CD4-positive, alpha-beta T cell (primary cell): ENCODE results near the gene OR1J4. TPM values are rescaled to one million over a fixed set of nuclear protein-coding genes. Genes with fewer than 3 reads are reported as not detected.

Experiments
- ATAC-seq: fragments of 200-7000 bp; cut with Tn5 transposase; one replicate; pipeline ENCODE4 v1.10.0; 2022; ENCODE audit warnings: mild to moderate bottlenecking; ENCODE audit not compliant: poor library complexity
- CTCF ChIA-PET: fragments of 350-600 bp; sonication (Branson Sonifier 250); formaldehyde crosslinking; loops from one replicate; lab custom pipeline; 2021; ENCODE audit warnings: antibody characterized with exemption, inconsistent platforms; lab: Charles Lee
- POLR2A ChIA-PET: fragments of 350-600 bp; sonication (Branson Sonifier 250); formaldehyde crosslinking; loops from one replicate; lab custom pipeline; 2021; ENCODE audit warnings: antibody characterized with exemption, inconsistent platforms; lab: Charles Lee
- DNase-seq, 14 experiments: peaks; one replicate each; pipeline ENCODE4 v3.0.0-alpha.2; 2013 to 2020; ENCODE audit warnings: mixed read lengths in 2 of 14
- H3K27ac ChIP-seq, 2 donors: one replicate each; pipeline versions ENCODE4 v1.5.1 to v1.7.0; 2013; ENCODE audit warnings: low read length in 2 of 2, low read depth in 1 of 2, mild to moderate bottlenecking in 1 of 2
- H3K27me3 ChIP-seq, 2 experiments: 1 replicate in 1 of 2; 2 replicates in 1 of 2; pipeline versions ENCODE4 v1.6.1 to v1.7.0; 2013; ENCODE audit warnings: low read length in 2 of 2, control low read depth in 1 of 2, mild to moderate bottlenecking in 1 of 2, moderate library complexity in 1 of 2; ENCODE audit not compliant: insufficient read depth in 2 of 2, control insufficient read depth in 1 of 2
- H3K36me3 ChIP-seq: one replicate; pipeline ENCODE4 v1.6.1; 2013; ENCODE audit warnings: low read length, control low read depth; ENCODE audit not compliant: insufficient read depth
- H3K4me1 ChIP-seq: one replicate; pipeline ENCODE4 v1.6.1; 2013; ENCODE audit warnings: low read length, control low read depth; ENCODE audit not compliant: insufficient read depth
- H3K4me3 ChIP-seq: one replicate; pipeline ENCODE4 v1.5.1; 2013; ENCODE audit warnings: mild to moderate bottlenecking, low read length, moderate library complexity
- H3K9me3 ChIP-seq, 2 experiments: 1 replicate in 1 of 2; 2 replicates in 1 of 2; pipeline versions ENCODE4 v1.6.1 to v1.7.0; 2013; ENCODE audit warnings: low read length in 2 of 2, mild to moderate bottlenecking in 2 of 2, control low read depth in 1 of 2, moderate library complexity in 1 of 2; ENCODE audit not compliant: control insufficient read depth in 1 of 2, insufficient read depth in 1 of 2
- H3K27ac Mint-ChIP-seq: one replicate; pipeline ENCODE4 v1.8.0; 2020; ENCODE audit warnings: mixed read lengths
- H3K27me3 Mint-ChIP-seq: one replicate; pipeline ENCODE4 v1.8.0; 2021; ENCODE audit warnings: mixed read lengths
- H3K36me3 Mint-ChIP-seq: one replicate; pipeline ENCODE4 v1.8.0; 2021; ENCODE audit warnings: low read depth, mixed read lengths
- H3K4me1 Mint-ChIP-seq: one replicate; pipeline ENCODE4 v1.8.0; 2021; ENCODE audit warnings: low read depth, mixed read lengths
- H3K4me3 Mint-ChIP-seq: one replicate; pipeline ENCODE4 v1.8.0; 2020; ENCODE audit warnings: mild to moderate bottlenecking, mixed read lengths
- H3K9me3 Mint-ChIP-seq: one replicate; pipeline ENCODE4 v1.8.0; 2020; ENCODE audit warnings: mixed read lengths
- CTCF ChIP-seq: fragments of 200-600 bp; IDR thresholded peaks from one replicate; pipeline ENCODE4 v1.8.0; 2022; ENCODE audit warnings: antibody characterized with exemption, mild to moderate bottlenecking
- intact Hi-C, 2 experiments: fragments of 100-400 bp; cut with DNase I in 1 of 2; cut with micrococcal nuclease in 1 of 2; formaldehyde crosslinking; loops; one replicate each; pipeline versions ENCODE4 v1.15.1 to v1.9.0; 2023 to 2025; cut with DNase I, micrococcal nuclease
- total RNA-seq, 174 experiments: library from RNA in 2 of 174; stranded (reverse) in 2 of 174; gene quantifications; one replicate each; pipeline ENCODE4 v1.2.3 and lab custom pipeline; 2021 to 2026

Gene OR1J4
- total RNA-seq, 2 experiments from 2014 or later = not detected

- CTCF ChIA-PET = no interaction called here
- no peak for ATAC-seq
- POLR2A ChIA-PET = no interaction called here
- Histone ChIP-seq H3K27me3 (peaks cover 3 to 12% of the 10 kb centered on the region in 2 experiments), H3K9me3 (no peaks in the 10 kb centered on the region), H3K27ac (no peak overlapping the region), H3K36me3 (no peaks in the 10 kb centered on the region), H3K4me1 (no peaks in the 10 kb centered on the region), H3K4me3 (no peak overlapping the region)
- Mint-ChIP-seq H3K9me3 (no peaks in the 10 kb centered on the region), H3K4me1 (no peaks in the 10 kb centered on the region), H3K27me3 (peaks cover 16% of the 10 kb centered on the region), H3K36me3 (no peaks in the 10 kb centered on the region), H3K4me3 (no peak overlapping the region), H3K27ac (no peak overlapping the region)
- TF ChIP-seq CTCF = no peak
- intact Hi-C loops = no loop called here
- no peak for DNase-seq
Measured at GRCh38 chr9:122518226-122518625, 715 bp upstream of the OR1J4 start.

GRCh38 chr9:122519376-122519775, 435 bp downstream of the OR1J4 start:
- Histone ChIP-seq H3K9me3 (no peaks in the 10 kb centered on the region), H3K4me3 (no peak overlapping the region), H3K36me3 (no peaks in the 10 kb centered on the region), H3K4me1 (no peaks in the 10 kb centered on the region), H3K27me3 (peaks cover 4 to 12% of the 10 kb centered on the region in 2 experiments), H3K27ac (no peak overlapping the region)
- Mint-ChIP-seq H3K27ac (no peak overlapping the region), H3K36me3 (no peaks in the 10 kb centered on the region), H3K4me3 (no peak overlapping the region), H3K27me3 (peaks cover 23% of the 10 kb centered on the region), H3K9me3 (no peaks in the 10 kb centered on the region), H3K4me1 (no peaks in the 10 kb centered on the region)
- ATAC-seq = no peak
- TF ChIP-seq CTCF = no peak
- POLR2A ChIA-PET = no interaction called here
- CTCF ChIA-PET = no interaction called here
- DNase-seq = no peak
- intact Hi-C loops = no loop called here

DNA sequence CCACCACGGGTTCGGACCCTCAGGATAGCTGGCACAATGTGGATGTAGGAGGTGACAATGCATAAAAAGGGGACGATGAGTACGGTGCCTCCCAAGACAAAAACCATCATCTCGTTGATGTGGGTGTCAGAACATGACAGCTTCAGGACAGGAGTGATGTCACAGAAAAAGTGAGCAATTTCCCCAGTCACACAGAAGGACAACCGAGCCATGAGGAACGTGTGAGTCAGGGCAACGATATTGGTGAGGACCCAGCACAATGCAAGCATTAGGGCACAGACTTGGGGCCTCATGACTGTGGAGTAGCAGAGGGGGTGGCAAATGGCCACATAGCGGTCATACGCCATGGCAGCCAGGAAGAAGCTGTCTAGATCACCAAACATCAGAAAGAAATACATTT, 7.7 kb downstream of the OR1J4 start:
- no peak overlapping the region for H3K27ac ChIP-seq
- H3K36me3 ChIP-seq = no peaks in the 10 kb centered on the region
- no peak for DNase-seq
- H3K9me3 ChIP-seq = no peaks in the 10 kb centered on the region
- CTCF ChIA-PET = no interaction called here
- no peak overlapping the region for H3K4me3 ChIP-seq
- Mint-ChIP-seq H3K4me3 (no peak overlapping the region), H3K27ac (no peak overlapping the region), H3K4me1 (no peaks in the 10 kb centered on the region), H3K9me3 (no peaks in the 10 kb centered on the region), H3K27me3 (peaks cover 25% of the 10 kb centered on the region), H3K36me3 (no peaks in the 10 kb centered on the region)
- peaks cover 7 to 19% of the 10 kb centered on the region in 2 experiments for H3K27me3 ChIP-seq
- intact Hi-C loops = no loop called here
- ATAC-seq = no peak
- POLR2A ChIA-PET = no interaction called here
- H3K4me1 ChIP-seq = no peaks in the 10 kb centered on the region
- no peak for TF ChIP-seq CTCF
